HCT116 (cell line): Measurements from ENCODE around the gene CHRNG. TPM values are rescaled to one million over a fixed set of nuclear protein-coding genes. Genes with fewer than 3 reads are reported as not detected.

Source experiments
- ATAC-seq: fragments of 200-7000 bp; cut with Tn5 transposase; 2 replicates; pipeline ENCODE4 v1.9.1; 2020; ENCODE audit warnings: mild to moderate bottlenecking, moderate library complexity
- BruUV-seq: library from RNA; stranded (reverse); fragments of 400-500 nt; replicated peaks from 2 replicates; lab custom pipeline; 2021; lab: Mats Ljungman, UMichigan
- CTCF ChIA-PET: fragments of 300-600 bp; sonication (Branson Sonifier 250); formaldehyde crosslinking; loops from one replicate; lab custom pipeline; 2021; ENCODE audit warnings: antibody characterized with exemption; lab: Charles Lee
- POLR2A ChIA-PET: fragments of 300-600, 350-600 bp; sonication (Branson Sonifier 250); formaldehyde crosslinking; loops from one replicate; lab custom pipeline; 2021; ENCODE audit warnings: antibody characterized with exemption; lab: Charles Lee
- RAD21 ChIA-PET, 2 experiments: fragments of 300-600 bp; sonication (Branson Sonifier 250); formaldehyde crosslinking; loops; one replicate each; lab custom pipeline; 2023; ENCODE audit warnings: low total read pairs in 2 of 2; ENCODE audit not compliant: uncharacterized antibody in 2 of 2, unreplicated experiment in 2 of 2, low non-redundant PET in 1 of 2; lab: Charles Lee
- DNase-seq: peaks from one replicate; pipeline ENCODE4 v3.0.0-alpha.2; 2010; ENCODE audit warnings: low read depth, low spot score
- H2AFZ ChIP-seq: fragments of 200-600 bp; shearing (Covaris generic), sonication (generic); 2 replicates; pipeline ENCODE4 v1.6.1; 2017; ENCODE audit warnings: low read depth, mixed run types, mixed read lengths, antibody characterized with exemption, low read length; ENCODE audit not compliant: poor library complexity, severe bottlenecking
- H3K27ac ChIP-seq: 2 replicates; pipeline ENCODE4 v1.5.1; 2012; ENCODE audit warnings: low read depth, low read length
- H3K27me3 ChIP-seq: fragments of 200-600 bp; sonication (generic); 2 replicates; pipeline ENCODE4 v1.6.1; 2016; ENCODE audit warnings: mixed run types, low read length, mixed read lengths; ENCODE audit not compliant: insufficient read depth
- H3K36me3 ChIP-seq, 2 experiments: fragments of 200-500 bp in 1 of 2; fragments of 200-600 bp in 1 of 2; sonication (Bioruptor generic) in 1 of 2; sonication (generic) in 1 of 2; 2 replicates each; pipeline versions ENCODE4 v1.5.1 to v1.6.1; 2014 to 2016; ENCODE audit warnings: low read length in 2 of 2, inconsistent platforms in 1 of 2, mixed read lengths in 1 of 2, mixed run types in 1 of 2; ENCODE audit not compliant: insufficient read depth in 2 of 2, control insufficient read depth in 1 of 2
- H3K4me1 ChIP-seq, 2 experiments: fragments of 200-600 bp in 1 of 2; sonication (generic) in 1 of 2; 2 replicates each; pipeline versions ENCODE4 v1.5.1 to v1.6.1; 2012 to 2017; ENCODE audit warnings: low read length in 2 of 2, inconsistent platforms in 1 of 2, mild to moderate bottlenecking in 1 of 2, mixed read lengths in 1 of 2, mixed run types in 1 of 2, moderate library complexity in 1 of 2; ENCODE audit not compliant: insufficient read depth in 2 of 2, control insufficient read depth in 1 of 2
- H3K4me2 ChIP-seq: fragments of 200-600 bp; sonication (generic); 2 replicates; pipeline ENCODE4 v1.6.1; 2017; ENCODE audit warnings: mixed run types, low read length, mixed read lengths
- H3K4me3 ChIP-seq, 2 experiments: fragments of 200-600 bp in 1 of 2; sonication (generic) in 1 of 2; replicated peaks in 1 of 2; 2 replicates each; pipeline ENCODE4 v1.5.1; 2011 to 2016; ENCODE audit warnings: low read length in 2 of 2, control low read depth in 1 of 2, low read depth in 1 of 2, mild to moderate bottlenecking in 1 of 2, mixed read lengths in 1 of 2, mixed run types in 1 of 2
- H3K79me2 ChIP-seq: fragments of 200-600 bp; sonication (generic); 2 replicates; pipeline ENCODE4 v1.6.1; 2017; ENCODE audit warnings: mild to moderate bottlenecking, mixed run types, low read length, moderate library complexity, mixed read lengths; ENCODE audit not compliant: insufficient read depth
- H3K9ac ChIP-seq: fragments of 200-600 bp; sonication (generic); 2 replicates; pipeline ENCODE4 v1.6.1; 2016; ENCODE audit warnings: low read length, mixed read lengths
- H3K9me2 ChIP-seq: fragments of 200-600 bp; sonication (generic), shearing (Covaris generic); 2 replicates; pipeline ENCODE4 v1.6.1; 2017; ENCODE audit warnings: mixed run types, mild to moderate bottlenecking, moderate library complexity; ENCODE audit not compliant: insufficient read depth
- H3K9me3 ChIP-seq, 2 experiments: fragments of 200-500 bp in 1 of 2; fragments of 200-600 bp in 1 of 2; sonication (Bioruptor generic) in 1 of 2; sonication (generic) in 1 of 2; 2 replicates each; pipeline ENCODE4 v1.6.1; 2014 to 2017; ENCODE audit warnings: low read length in 2 of 2, mixed read lengths in 2 of 2, inconsistent platforms in 1 of 2, low read depth in 1 of 2, mild to moderate bottlenecking in 1 of 2, mixed run types in 1 of 2, moderate library complexity in 1 of 2; ENCODE audit not compliant: control insufficient read depth in 1 of 2, insufficient read depth in 1 of 2
- H4K20me1 ChIP-seq: fragments of 200-600 bp; sonication (generic), shearing (Covaris generic); 2 replicates; pipeline ENCODE4 v1.6.1; 2017; ENCODE audit warnings: mixed run types, mild to moderate bottlenecking, moderate library complexity; ENCODE audit not compliant: insufficient read depth
- CTCF ChIP-seq, 3 experiments: fragments of 200-600 bp in 1 of 3; sonication (generic) in 1 of 3; IDR thresholded peaks in 2 of 3; conservative IDR thresholded peaks in 1 of 3; 2 replicates each; pipeline ENCODE4 v1.5.1; 2012 to 2017; ENCODE audit warnings: low read depth in 2 of 3, low read length in 2 of 3, antibody characterized with exemption in 1 of 3, borderline replicate concordance in 1 of 3, control low read depth in 1 of 3, mild to moderate bottlenecking in 1 of 3, mixed read lengths in 1 of 3, mixed run types in 1 of 3, moderate library complexity in 1 of 3; ENCODE audit not compliant: insufficient read depth in 1 of 3
- EZH2 ChIP-seq: fragments of 200-600 bp; sonication (generic); IDR thresholded peaks from 2 replicates; pipeline ENCODE4 v1.6.1; 2017; ENCODE audit warnings: antibody characterized with exemption, mixed run types
- JUND ChIP-seq: IDR thresholded peaks from 2 replicates; pipeline ENCODE4 v1.6.1; 2012
- POLR2A ChIP-seq: IDR thresholded peaks from 2 replicates; pipeline ENCODE4 v1.7.0; 2011; ENCODE audit warnings: borderline replicate concordance; ENCODE audit not compliant: insufficient read depth, insufficient read length; ENCODE audit errors: extremely low read depth
- POLR2AphosphoS5 ChIP-seq: IDR thresholded peaks from 2 replicates; pipeline ENCODE4 v1.6.1; 2011; ENCODE audit warnings: mild to moderate bottlenecking, low read depth, low read length, moderate library complexity
- RAD21 ChIP-seq: IDR thresholded peaks from 2 replicates; pipeline ENCODE4 v1.6.1; 2012; ENCODE audit warnings: low read depth, mild to moderate bottlenecking
- SIN3A ChIP-seq: IDR thresholded peaks from 2 replicates; pipeline ENCODE4 v1.6.1; 2012; ENCODE audit warnings: low read depth
- SP1 ChIP-seq: IDR thresholded peaks from 2 replicates; pipeline ENCODE4 v1.6.1; 2012; ENCODE audit warnings: low read depth
- SRF ChIP-seq: IDR thresholded peaks from 2 replicates; pipeline ENCODE4 v1.6.1; 2012; ENCODE audit warnings: low read depth
- YY1 ChIP-seq: IDR thresholded peaks from 2 replicates; pipeline ENCODE4 v1.6.1; 2011; ENCODE audit warnings: low read length, low read depth, moderate library complexity, mild to moderate bottlenecking; ENCODE audit not compliant: insufficient replicate concordance; ENCODE audit errors: extremely low read depth
- ZBTB33 ChIP-seq: IDR thresholded peaks from 2 replicates; pipeline ENCODE4 v1.6.1; 2011; ENCODE audit warnings: mild to moderate bottlenecking, low read length, moderate library complexity; ENCODE audit not compliant: insufficient replicate concordance; ENCODE audit errors: extremely low read depth
- ZNF274 ChIP-seq: fragments of 200-500 bp; sonication (Bioruptor generic); IDR thresholded peaks from 2 replicates; pipeline ENCODE4 v1.6.1; 2014; ENCODE audit warnings: mild to moderate bottlenecking, low read depth, low read length, inconsistent platforms
- intact Hi-C: fragments of 100-400 bp; cut with micrococcal nuclease; formaldehyde crosslinking; loops from 2 replicates; pipeline ENCODE4 v1.10.0; 2022
- total RNA-seq: library from RNA; stranded (reverse); gene quantifications from one replicate; pipeline ENCODE4 v1.2.1, GENCODE V29; 2021; ENCODE audit not compliant: unreplicated experiment

The CHRNG gene
- total RNA-seq, 1 experiment from 2014 or later, result not detected

- RAD21 ChIA-PET, result no interaction called here
- no peak overlapping the region for H3K4me2 ChIP-seq
- no peaks in the 10 kb centered on the region for H3K79me2 ChIP-seq
- no peaks in the 10 kb centered on the region for H3K9me2 ChIP-seq
- H3K4me1 ChIP-seq, result 0 out of 4 replicates have a peak, but pooled peaks cover 0 to 4% of the 10 kb centered on the region in 2 experiments
- H4K20me1 ChIP-seq, result no peaks in the 10 kb centered on the region
- H3K9me3 ChIP-seq, result no peaks in the 10 kb centered on the region
- H3K9ac ChIP-seq, result no peak overlapping the region
- no peak overlapping the region for H2AFZ ChIP-seq
- TF ChIP-seq POLR2AphosphoS5 (no peak), ZBTB33 (no peak), SRF (no peak), CTCF (IDR thresholded peaks at IDR 0.05 in 2 of 3, conservative IDR thresholded peaks at IDR 0.05 in 1 of 3; ENCODE audit: borderline replicate concordance in 1 of 3, insufficient read depth in 1 of 3, low read depth in 2 of 3, low read length in 2 of 3) (no peak), SP1 (no peak), SIN3A (no peak), YY1 (no peak), ZNF274 (no peak), RAD21 (no peak), JUND (no peak), EZH2 (no peak), POLR2A (no peak)
- no TSS peak for BruUV-seq
- no peak overlapping the region for H3K27ac ChIP-seq
- H3K27me3 ChIP-seq, result no peaks in the 10 kb centered on the region
- CTCF ChIA-PET, result no interaction called here
- H3K36me3 ChIP-seq, result no peaks in the 10 kb centered on the region
- H3K4me3 ChIP-seq, result no peak overlapping the region
- DNase-seq (no peak), ATAC-seq (no peak)
- POLR2A ChIA-PET, result no interaction called here
- intact Hi-C loops, result no loop called here
Observed at GRCh38 chr2:232497348-232497747, 42.1 kb upstream of the CHRNG start.
